SIG-M5 treated with dmso at 0.1 percent for 504 hours (cell line): ENCODE data around the gene GNAT1.

Source experiments
- DNase-seq: peaks from one replicate; lab custom pipeline; 2025; ENCODE audit not compliant: unreplicated experiment; lab: John Stamatoyannopoulos, UW

Gene GNAT1

DNA sequence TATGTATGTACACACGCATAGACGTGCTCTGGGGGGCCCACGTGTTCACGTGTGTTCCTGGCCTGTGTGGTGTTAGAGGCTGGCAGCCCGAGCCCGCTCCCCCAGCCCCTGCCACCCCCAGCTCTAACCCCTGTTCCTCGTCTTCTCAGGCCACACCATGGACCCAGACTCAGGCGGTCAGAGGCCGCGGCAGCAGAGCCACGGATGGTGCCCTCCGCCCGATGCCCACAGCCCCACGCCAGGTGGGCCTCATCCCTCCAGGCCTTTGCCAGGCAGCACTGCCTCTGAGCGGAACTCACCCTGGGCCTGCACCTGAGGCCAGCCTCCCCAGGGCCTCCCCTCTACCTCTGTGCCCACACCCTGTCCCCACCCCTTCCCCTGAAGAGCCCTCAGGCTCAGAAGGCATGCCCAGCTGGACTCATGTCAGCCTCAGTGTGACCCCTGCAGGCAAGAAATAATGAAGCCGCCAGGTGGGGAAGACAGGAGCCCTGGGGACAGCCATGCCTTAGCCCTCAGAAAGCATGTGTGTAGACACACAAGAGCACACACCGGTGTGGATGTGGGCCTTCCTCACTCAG is 16.4 kb upstream of the GNAT1 start:
- no peak for DNase-seq

DNA sequence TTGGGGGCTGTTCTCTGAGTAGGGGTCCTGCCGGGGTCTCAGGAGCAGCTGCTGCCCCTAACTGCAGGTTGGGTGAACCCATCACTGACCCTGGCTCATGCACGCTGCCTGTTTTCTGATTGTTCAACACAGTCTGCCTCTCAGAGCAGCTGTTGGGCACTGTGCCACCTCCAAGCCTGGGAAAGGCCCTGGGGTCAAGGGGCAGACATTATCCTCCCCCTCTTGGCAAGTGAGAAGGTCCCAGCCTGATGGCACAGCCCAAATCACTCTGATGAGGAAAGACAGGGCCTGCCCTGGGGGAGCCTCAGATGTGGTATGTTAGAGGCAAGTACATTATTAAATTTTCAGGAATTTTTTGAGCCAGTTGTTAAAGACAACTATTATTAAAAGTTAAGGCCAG is 14.1 kb upstream of the GNAT1 start:
- DNase-seq: no peak

DNA sequence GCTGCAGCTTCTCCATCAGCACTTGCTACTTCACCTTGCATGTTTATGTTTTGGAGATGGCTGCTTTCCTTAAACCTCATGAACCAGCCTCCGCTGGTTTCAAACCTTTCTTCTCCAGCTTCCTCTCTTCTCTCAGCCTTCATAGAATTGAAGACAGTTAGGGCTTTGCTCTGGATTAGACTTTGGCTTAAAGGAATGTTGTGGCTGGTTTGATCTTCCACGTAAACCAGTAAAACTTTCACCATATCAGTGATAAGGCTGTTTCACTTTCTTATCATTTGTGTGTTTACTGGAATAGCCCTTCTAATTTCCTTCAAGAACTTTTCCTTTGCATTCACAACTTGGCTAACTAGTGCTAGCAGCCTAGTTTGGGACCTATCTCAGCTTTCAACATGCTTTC is 11.7 kb upstream of the GNAT1 start:
- no peak for DNase-seq

DNA sequence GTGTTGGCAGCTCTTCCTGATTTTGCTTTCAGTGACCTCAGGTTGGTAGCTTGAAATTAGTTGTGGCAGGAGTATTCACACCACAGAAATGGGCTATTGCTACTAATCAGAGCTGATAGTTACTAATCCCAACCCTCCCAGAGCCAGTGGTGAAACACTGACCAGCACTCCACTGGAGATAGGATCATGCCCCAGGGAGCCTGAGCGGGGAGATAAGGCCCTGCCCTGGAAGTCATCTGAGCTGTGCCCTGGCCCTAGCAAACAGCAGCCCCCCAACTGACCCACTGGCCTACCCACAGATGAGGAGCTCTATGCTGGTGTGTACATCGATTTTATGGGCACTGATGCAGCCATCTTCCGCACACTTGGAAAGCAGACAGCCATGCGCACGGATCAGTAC is 9.4 kb upstream of the GNAT1 start:
- no peak for DNase-seq

DNA sequence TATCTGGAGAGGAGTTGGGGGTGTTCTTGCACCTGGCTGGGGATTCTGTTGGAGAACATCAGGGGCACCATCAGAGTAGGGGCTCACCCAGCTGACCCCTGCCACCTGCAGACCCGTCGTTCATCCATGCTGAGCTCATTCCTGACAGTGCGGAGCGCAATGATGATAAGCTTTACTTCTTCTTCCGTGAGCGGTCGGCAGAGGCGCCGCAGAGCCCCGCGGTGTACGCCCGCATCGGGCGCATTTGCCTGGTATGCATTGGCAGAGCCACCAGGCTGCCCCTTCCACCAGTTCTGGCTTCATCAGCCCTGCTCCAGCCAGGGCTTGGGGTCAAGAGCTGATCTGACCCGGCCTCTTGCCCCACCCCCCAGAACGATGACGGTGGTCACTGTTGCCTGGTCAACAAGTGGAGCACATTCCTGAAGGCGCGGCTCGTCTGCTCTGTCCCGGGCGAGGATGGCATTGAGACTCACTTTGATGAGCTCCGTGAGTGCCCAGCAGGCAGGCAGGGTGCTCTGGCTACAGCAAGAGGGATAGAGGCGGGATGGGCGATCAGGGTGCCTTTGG is 8.8 kb upstream of the GNAT1 start:
- DNase-seq: no peak

DNA sequence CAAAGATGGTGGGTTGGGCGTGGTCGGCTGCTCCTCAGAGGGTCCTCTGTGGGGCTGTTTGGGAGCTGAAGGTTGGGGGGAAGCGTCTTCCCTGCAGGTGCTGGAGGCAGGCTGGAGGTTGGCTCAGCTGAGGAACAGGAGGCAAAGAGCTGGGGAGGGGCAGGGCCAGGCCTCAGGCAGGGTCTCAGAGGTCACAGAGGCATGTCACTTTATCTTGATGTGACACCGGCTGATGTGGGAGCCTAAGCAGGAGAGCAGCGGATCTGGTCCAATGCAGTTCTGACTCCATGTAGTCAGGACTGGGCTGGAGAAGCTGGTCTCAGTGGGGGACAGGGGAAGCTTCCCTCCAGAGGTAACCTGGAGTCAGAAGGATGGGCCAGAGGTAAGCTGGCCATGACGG is 7.7 kb upstream of the GNAT1 start:
- DNase-seq: no peak

DNA sequence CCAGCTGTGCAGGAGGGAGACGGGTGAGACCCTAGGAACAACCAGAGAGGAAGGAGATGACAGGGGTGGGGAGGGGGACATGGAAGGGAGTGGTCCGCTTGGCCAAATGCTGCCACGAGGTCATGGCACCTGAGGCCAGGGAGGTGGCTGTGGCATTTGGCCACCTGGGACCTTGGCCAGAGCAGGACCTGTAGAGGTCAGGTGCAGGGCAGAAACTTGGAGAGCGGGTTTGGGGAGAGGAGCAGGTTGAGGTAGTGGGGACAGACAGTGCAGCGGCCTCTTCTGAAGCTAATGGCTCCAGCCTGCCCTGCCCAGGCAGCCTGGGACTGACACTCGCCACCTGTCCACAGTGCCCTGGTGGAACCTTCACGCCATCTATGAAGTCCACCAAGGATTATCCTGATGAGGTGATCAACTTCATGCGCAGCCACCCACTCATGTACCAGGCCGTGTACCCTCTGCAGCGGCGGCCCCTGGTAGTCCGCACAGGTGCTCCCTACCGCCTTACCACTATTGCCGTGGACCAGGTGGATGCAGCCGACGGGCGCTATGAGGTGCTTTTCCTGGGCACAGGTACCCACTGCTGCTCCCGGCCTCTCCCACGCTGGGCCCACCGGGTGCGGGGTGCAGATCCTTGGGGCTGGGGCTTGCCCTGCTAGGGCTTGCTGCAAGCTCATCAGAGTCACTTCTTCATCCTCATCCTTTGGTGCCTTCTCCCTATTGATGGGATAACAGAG is 7.0 kb upstream of the GNAT1 start:
- DNase-seq: no peak

DNA sequence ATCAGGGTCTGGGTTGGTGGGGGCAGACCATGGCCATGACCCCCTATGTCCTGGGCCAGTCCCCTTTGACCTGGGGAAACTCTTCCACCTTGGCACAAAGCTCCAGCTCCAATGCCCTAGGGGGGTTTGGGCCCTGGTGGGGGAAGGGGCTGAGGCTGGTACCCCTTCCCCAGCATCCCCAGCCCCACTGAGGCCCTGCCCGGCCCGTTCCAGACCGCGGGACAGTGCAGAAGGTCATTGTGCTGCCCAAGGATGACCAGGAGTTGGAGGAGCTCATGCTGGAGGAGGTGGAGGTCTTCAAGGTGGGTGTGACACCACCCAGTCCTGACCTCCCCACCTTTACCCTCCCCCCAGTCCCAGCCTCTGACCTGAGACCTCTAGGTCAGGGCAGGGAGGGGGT is 6.2 kb upstream of the GNAT1 start:
- DNase-seq: no peak

DNA sequence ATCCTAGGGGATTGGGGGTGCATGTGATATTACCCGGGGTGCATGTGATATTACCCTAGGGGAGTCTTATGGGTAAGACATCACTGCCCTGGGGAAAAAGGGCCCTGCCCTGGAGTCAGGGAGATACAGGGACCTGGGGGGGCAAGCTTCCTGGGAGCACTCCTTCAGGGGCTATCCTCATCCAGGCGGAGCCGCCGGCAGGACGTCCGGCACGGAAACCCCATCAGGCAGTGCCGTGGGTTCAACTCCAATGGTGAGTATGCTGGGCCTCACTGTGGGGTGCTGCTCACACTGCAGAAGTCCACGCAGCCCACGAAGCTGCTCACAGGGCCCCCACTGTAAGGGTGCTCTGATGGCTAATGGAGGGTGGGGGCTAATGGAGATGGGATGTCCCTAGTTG is 5.3 kb upstream of the GNAT1 start:
- DNase-seq: no peak

DNA sequence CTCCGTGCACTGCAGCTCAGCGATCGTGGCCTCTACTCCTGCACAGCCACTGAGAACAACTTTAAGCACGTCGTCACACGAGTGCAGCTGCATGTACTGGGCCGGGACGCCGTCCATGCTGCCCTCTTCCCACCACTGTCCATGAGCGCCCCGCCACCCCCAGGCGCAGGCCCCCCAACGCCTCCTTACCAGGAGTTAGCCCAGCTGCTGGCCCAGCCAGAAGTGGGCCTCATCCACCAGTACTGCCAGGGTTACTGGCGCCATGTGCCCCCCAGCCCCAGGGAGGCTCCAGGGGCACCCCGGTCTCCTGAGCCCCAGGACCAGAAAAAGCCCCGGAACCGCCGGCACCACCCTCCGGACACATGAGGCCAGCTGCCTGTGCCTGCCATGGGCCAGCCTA is 3.7 kb upstream of the GNAT1 start:
- no peak for DNase-seq

DNA sequence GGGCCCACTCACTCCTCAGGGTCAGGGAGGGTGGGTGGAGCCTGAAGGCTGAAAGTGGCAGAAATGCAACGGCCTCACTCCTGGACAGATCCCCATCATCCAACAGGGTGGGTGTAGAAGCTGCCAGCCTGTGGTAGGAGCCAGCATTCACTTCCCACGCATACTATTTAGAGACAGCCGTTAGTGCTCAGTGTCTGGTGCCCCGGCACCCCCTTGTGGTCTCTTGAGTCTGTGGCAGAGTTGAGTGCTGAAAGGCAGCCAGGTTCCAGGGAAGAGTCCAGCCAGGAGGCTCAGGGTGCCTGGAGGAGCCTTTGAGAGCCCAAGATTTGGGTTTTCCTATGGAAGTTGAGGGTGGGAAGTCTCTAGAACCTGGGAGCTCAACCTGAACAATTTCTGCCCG is 2.1 kb upstream of the GNAT1 start:
- peak; percentile 83 for DNase-seq

DNA sequence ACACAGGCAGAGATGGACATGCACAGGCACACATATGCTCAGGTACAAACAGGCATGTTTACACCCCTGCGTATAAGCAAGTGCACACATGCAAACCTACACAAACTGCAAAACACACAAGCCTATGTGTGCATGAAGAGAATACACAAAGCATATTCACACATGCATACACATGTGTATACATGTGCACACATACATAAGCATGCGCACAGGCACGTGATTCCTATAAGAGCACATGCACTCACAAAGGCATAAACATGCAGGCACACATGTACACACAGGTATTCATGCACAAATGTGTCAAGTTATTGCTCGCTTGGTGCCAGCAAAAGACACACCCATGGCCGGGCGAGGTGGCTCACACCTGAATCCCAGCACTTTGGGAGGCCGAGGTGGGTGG is 1.4 kb upstream of the GNAT1 start:
- no peak for DNase-seq

DNA sequence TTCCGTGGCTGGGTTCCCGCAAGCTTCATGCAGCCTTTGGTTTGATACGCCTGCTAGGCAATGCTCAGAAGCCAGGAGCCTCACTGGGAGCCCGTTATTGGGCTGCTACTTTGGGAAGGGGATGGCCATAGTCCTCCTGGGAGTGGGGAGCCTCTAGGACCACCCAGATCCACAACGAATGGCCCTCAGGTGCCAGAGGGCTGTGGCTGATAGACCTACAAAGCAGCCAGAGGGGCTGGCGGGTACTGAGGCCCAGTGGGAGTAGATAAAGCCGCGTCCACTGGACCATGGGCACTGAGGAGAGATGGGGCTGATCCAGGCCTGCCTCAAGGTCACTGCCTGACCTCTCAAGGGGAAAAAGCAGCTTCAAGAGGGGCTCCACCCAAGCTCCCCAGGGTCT is 714 bp downstream of the GNAT1 start:
- no peak for DNase-seq

DNA sequence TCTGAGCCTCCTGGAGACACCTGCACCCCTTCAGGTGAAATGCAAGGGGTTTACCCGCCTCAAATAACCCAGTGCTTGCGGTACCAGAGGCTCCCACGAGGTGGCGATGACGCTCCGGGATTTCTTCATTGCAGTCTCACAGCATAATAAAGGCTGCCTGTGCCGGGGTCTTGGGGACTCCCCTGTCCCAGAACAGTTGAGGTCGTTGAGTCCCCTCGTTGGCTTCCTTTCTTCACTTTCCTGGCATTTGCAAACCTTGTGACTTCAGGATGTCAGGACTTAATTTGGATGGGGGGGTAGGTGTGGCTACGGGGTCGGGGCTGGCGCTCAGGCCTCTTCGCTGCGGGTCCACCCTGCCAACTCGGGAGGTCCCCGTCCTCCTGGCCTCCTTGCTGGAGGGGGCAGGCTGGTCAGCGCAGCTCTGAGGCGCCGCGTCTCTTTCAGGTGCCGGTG is 1.3 kb downstream of the GNAT1 start:
- peak; percentile 57 for DNase-seq

DNA sequence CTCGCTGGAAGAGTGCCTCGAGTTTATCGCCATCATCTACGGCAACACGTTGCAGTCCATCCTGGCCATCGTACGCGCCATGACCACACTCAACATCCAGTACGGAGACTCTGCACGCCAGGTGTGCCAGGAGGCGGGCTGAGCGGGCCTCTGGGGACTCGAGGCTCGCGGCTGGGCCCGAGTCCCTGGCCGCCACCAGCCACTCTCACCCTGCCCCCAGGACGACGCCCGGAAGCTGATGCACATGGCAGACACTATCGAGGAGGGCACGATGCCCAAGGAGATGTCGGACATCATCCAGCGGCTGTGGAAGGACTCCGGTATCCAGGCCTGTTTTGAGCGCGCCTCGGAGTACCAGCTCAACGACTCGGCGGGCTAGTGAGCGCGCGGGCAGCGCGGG is 1.9 kb downstream of the GNAT1 start:
- DNase-seq: no peak

DNA sequence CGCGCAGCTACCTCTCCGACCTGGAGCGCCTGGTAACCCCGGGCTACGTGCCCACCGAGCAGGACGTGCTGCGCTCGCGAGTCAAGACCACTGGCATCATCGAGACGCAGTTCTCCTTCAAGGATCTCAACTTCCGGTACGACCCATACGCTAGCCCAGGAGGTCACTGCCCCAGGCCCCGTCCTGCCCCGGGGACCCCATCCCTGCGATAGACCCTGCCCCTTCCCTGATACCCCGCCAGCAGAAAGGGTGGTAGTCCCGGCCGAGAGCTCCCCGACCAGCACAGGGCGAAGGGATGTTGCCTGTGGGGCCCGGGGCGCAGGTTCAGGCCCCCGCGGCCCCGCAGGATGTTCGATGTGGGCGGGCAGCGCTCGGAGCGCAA is 2.3 kb downstream of the GNAT1 start:
- no peak for DNase-seq

DNA sequence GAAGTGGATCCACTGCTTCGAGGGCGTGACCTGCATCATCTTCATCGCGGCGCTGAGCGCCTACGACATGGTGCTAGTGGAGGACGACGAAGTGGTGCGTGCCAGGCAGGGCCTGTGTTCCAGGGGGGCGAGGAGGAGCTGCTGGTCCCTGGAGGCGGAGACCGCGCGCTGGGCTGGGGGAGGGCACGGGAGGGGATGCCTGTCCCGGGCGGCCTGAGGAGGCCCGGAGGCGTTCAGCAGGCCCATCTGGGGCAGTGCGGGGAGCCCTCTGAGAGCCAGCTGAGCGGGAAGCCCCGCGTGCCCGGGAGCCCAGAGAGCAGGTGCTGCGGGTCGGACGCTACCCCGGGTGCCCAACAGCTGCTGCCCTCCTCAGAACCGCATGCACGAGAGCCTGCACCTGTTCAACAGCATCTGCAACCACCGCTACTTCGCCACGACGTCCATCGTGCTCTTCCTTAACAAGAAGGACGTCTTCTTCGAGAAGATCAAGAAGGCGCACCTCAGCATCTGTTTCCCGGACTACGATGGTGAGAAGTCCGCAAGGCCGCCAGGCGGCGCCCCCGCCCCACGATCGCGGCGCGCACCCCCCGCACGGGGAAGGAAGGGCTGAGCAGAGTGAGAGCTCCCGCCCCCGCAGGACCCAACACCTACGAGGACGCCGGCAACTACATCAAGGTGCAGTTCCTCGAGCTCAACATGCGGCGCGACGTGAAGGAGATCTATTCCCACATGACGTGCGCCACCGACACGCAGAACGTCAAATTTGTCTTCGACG is 2.9 kb downstream of the GNAT1 start:
- DNase-seq: peak; percentile 41

DNA sequence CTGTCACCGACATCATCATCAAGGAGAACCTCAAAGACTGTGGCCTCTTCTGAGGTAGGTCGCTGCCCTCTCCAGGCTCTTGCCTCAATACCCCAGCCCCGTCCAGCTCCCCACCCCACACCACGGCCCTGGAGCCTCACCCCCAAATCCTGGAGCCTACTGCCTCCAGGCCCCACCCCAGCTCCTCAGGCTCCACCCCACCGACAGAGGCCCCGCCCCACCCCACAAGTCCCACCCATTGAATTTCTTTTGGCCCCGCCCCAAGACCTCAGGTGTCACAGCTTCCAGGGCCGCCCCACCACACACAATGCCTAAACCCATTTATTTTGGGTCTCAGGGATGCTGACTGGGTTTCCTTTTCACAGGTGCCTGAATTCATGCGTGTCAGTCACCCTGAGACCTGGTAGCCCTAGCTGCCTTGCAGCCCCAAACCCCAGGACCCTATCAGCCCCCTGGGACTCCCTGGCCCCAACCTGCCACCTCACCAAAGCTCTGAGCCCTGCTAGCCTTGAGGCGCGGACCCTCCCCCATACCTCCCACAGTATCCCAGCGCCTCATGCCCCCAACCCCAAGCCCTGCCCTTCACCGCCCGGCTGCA is 3.6 kb downstream of the GNAT1 start:
- DNase-seq: no peak

DNA sequence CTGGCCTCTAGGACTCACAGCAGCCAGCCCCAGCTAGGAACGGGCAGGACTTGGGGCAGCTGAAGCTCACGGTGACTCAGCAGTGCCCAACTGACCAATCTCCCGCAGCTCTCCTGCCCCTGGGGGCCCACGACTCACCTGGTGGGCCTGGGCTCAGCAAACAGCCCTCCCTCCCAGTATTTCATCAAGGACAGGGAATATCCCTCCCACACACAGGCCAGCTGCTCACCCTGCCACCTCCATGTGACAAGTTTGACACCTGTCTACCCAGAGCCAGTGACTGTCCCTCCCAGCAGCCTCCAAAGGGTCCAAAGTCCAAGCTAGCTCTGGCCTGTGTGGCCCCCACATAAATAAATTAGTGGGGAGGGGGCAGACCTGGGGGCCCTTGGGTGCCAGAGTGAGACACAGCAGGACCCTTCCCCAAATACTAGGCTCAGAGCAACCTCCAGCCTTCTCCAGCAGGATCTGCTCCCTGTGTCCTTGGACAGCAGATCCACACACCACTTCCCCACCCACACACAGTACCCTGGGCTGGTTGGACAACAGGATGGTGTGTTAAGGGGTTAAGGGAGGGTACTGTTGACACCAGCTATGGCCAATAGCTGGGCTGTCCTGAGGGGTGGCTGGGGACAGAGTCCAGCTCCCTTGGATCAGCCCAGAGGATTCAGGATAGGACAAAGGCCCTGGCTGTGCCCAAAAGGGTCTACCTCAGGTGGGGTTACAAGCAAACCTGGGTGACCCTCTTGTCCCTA is 4.3 kb downstream of the GNAT1 start:
- no peak for DNase-seq

DNA sequence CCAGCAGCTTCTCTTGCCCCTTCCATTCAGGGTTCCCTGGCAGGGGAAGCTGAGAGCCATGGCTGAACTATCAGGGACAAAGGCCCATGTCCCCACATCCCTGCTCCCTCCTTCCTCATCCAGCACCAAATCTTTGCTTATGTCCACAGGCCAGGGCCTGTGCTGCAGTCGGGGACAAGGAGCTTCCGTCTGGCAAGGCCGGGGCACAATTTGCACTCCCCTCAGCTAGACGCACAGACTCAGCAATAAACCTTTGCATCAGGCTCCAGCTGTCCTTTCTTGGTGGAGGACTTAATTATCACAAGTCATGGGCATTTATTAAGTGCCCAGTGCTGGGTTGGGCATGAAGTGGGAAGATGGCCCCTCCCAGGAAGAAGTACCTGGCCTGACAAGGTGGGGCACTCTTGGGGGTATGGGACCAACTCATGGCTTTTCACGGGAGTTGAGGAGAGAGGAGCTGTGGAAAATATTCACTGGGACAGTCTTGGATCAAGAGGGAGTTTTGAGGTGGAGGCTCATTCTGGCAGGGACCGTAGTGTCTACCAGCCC is 4.9 kb downstream of the GNAT1 start:
- DNase-seq: no peak
